GM12878 (cell line): ENCODE measurements around the gene POU2F3. TPM values are rescaled to one million over a fixed set of nuclear protein-coding genes. Genes with fewer than 3 reads are reported as not detected.

ENCODE experiments used
- ATAC-seq: fragments of 200-7000 bp; cut with Tn5 transposase; 3 replicates; pipeline ENCODE4 v1.9.1; 2020; ENCODE audit warnings: mild to moderate bottlenecking, moderate library complexity
- BruUV-seq: library from RNA; stranded (reverse); fragments of 400-500 nt; replicated peaks from 2 replicates; lab custom pipeline; 2021; lab: Mats Ljungman, UMichigan
- CTCF ChIA-PET: fragments of 300-600 bp; sonication (Branson Sonifier 250); formaldehyde crosslinking; extraction: SDS; loops from one replicate; lab custom pipeline; 2021; ENCODE audit warnings: inconsistent platforms; lab: Yijun Ruan, JAX
- POLR2A ChIA-PET: fragments of 350-600 bp; formaldehyde crosslinking; extraction: SDS; loops from one replicate; lab custom pipeline; 2021; ENCODE audit warnings: inconsistent platforms; lab: Charles Lee
- RAD21 ChIA-PET: fragments of 300-600 bp; sonication (Branson Sonifier 250); formaldehyde crosslinking; loops from one replicate; lab custom pipeline; 2023; ENCODE audit warnings: antibody characterized with exemption; ENCODE audit not compliant: unreplicated experiment; lab: Charles Lee
- SMC1A ChIA-PET: fragments of 300-600 bp; sonication (Branson Sonifier 250); formaldehyde crosslinking; loops from one replicate; lab custom pipeline; 2023; ENCODE audit not compliant: unreplicated experiment, uncharacterized antibody; lab: Charles Lee
- DNase-seq: peaks from one replicate; pipeline ENCODE4 v3.0.0-alpha.2; 2011; ENCODE audit warnings: low read depth, low spot score
- FAIRE-seq: peaks from 3 replicates; lab custom pipeline; 2011; peaks lifted over from hg19 to GRCh38; lab: Jason Lieb, UNC
- H2AFZ ChIP-seq: 2 replicates; pipeline ENCODE4 v1.6.0; 2011; ENCODE audit warnings: low read depth, low read length, control low read depth; ENCODE audit not compliant: control insufficient read depth
- H3K27ac ChIP-seq: 2 replicates; pipeline ENCODE4 v1.5.1; 2011; ENCODE audit warnings: control low read depth; ENCODE audit not compliant: control insufficient read depth, insufficient read depth
- H3K27me3 ChIP-seq, 2 experiments: replicated peaks in 1 of 2; 2 replicates each; pipeline versions ENCODE4 v1.6.0 to v1.6.1; 2011; ENCODE audit warnings: low read length in 1 of 2; ENCODE audit not compliant: control insufficient read depth in 2 of 2, insufficient read depth in 2 of 2
- H3K36me3 ChIP-seq, 2 experiments: 2 replicates each; pipeline ENCODE4 v1.5.1; 2011; ENCODE audit warnings: low read length in 1 of 2; ENCODE audit not compliant: control insufficient read depth in 2 of 2, insufficient read depth in 2 of 2
- H3K4me1 ChIP-seq: 2 replicates; pipeline ENCODE4 v1.6.1; 2011; ENCODE audit warnings: mild to moderate bottlenecking, low read length, moderate library complexity, mixed read lengths; ENCODE audit not compliant: control insufficient read depth, insufficient read depth
- H3K4me2 ChIP-seq: 2 replicates; pipeline ENCODE4 v1.6.0; 2011; ENCODE audit warnings: control low read depth; ENCODE audit not compliant: control insufficient read depth, insufficient read depth
- H3K4me3 ChIP-seq: fragments of 200-600 bp; sonication (generic); 2 replicates; pipeline ENCODE4 v1.5.1; 2016
- H3K79me2 ChIP-seq: 2 replicates; pipeline ENCODE4 v1.6.0; 2011; ENCODE audit warnings: low read length; ENCODE audit not compliant: control insufficient read depth, insufficient read depth
- H3K9ac ChIP-seq: 2 replicates; pipeline ENCODE4 v1.8.0; 2011; ENCODE audit warnings: low read length, control low read depth, mixed read lengths; ENCODE audit not compliant: control insufficient read depth, insufficient read depth
- H3K9me3 ChIP-seq: replicated peaks from 3 replicates; pipeline ENCODE4 v1.5.1; 2011; ENCODE audit warnings: mild to moderate bottlenecking, low read length; ENCODE audit not compliant: control insufficient read depth, insufficient read depth
- H4K20me1 ChIP-seq: 2 replicates; pipeline ENCODE4 v1.6.0; 2011; ENCODE audit not compliant: control insufficient read depth, insufficient read depth
- CBX3 ChIP-seq: fragments of 200-600 bp; sonication (generic); IDR thresholded peaks from 2 replicates; pipeline ENCODE4 v1.6.1; 2016; ENCODE audit warnings: low read depth, borderline replicate concordance
- CHD2 ChIP-seq: IDR thresholded peaks from 2 replicates; pipeline ENCODE4 v1.6.1; 2011; ENCODE audit warnings: low read depth, low read length, improper control_type of control experiment, borderline replicate concordance
- FOXK2 ChIP-seq: fragments of 450-650 bp; IDR thresholded peaks from 2 replicates; pipeline ENCODE4 v1.6.1; 2017; ENCODE audit warnings: mild to moderate bottlenecking, moderate library complexity
- HCFC1 ChIP-seq: fragments of 150-350 bp; IDR thresholded peaks from 2 replicates; pipeline ENCODE4 v1.6.1; 2014; ENCODE audit warnings: low read length
- HDGF ChIP-seq: fragments of 450-650 bp; IDR thresholded peaks from 2 replicates; pipeline ENCODE4 v1.6.1; 2016; ENCODE audit warnings: antibody characterized with exemption
- JUNB ChIP-seq: IDR thresholded peaks from 2 replicates; pipeline ENCODE4 v1.6.1; 2016; ENCODE audit warnings: antibody characterized with exemption, mild to moderate bottlenecking
- LARP7 ChIP-seq: fragments of 450-650 bp; IDR thresholded peaks from 2 replicates; pipeline ENCODE4 v1.6.1; 2017; ENCODE audit warnings: mild to moderate bottlenecking
- MEF2A ChIP-seq: IDR thresholded peaks from 2 replicates; pipeline ENCODE4 v1.6.1; 2011; ENCODE audit warnings: low read depth, mild to moderate bottlenecking, low read length, moderate library complexity; ENCODE audit not compliant: insufficient read depth
- NFIC ChIP-seq: IDR thresholded peaks from 2 replicates; pipeline ENCODE4 v1.6.1; 2012; ENCODE audit warnings: low read depth, mild to moderate bottlenecking, inconsistent platforms, low read length, moderate library complexity
- NRF1 ChIP-seq: conservative IDR thresholded peaks from 2 replicates; pipeline ENCODE4 v1.6.1; 2011; ENCODE audit warnings: mild to moderate bottlenecking, low read depth, low read length, improper control_type of control experiment
- POLR2A ChIP-seq: IDR thresholded peaks from 2 replicates; pipeline ENCODE4 v1.6.1; 2011; ENCODE audit warnings: low read depth, mild to moderate bottlenecking, low read length
- POLR2AphosphoS5 ChIP-seq: IDR thresholded peaks from 2 replicates; pipeline ENCODE4 v1.6.1; 2011; ENCODE audit warnings: mild to moderate bottlenecking, low read length, inconsistent platforms
- POU2F2 ChIP-seq: IDR thresholded peaks from 3 replicates; pipeline ENCODE4 v1.6.1; 2011; ENCODE audit warnings: low read depth, mild to moderate bottlenecking, low read length, borderline replicate concordance
- RAD51 ChIP-seq: fragments of 450-650 bp; IDR thresholded peaks from 2 replicates; pipeline ENCODE4 v1.6.1; 2016; ENCODE audit warnings: moderate library complexity, mild to moderate bottlenecking, inconsistent platforms
- RELA ChIP-seq: fragments of 450-650 bp; IDR thresholded peaks from 2 replicates; pipeline ENCODE4 v1.8.0; 2014; ENCODE audit warnings: borderline replicate concordance; ENCODE audit not compliant: partially characterized antibody
- SMAD5 ChIP-seq: IDR thresholded peaks from 2 replicates; pipeline ENCODE4 v1.6.1; 2016; ENCODE audit warnings: antibody characterized with exemption, low read depth
- TCF7 ChIP-seq: IDR thresholded peaks from 2 replicates; pipeline ENCODE4 v1.6.1; 2014; ENCODE audit warnings: antibody characterized with exemption, borderline replicate concordance
- WGBS: methylation state at CpG from one replicate; pipeline ENCODE4 v1.1.6; 2016; ENCODE audit warnings: low lambda C conversion rate; ENCODE audit not compliant: insufficient replicate concordance, insufficient coverage; ENCODE audit errors: missing lambda C conversion rate; 5-methylcytosine and 5-hydroxymethylcytosine counted together
- in situ Hi-C: fragments of 300-500 bp; cut with MboI; formaldehyde crosslinking; loops from 9 replicates; pipeline ENCODE4 v1.14.3; 2018; ENCODE audit warnings: mixed read lengths
- intact Hi-C: fragments of 100-400 bp; cut with micrococcal nuclease; formaldehyde crosslinking; loops from one replicate; pipeline ENCODE4 v1.14.2; 2022; ENCODE audit not compliant: unreplicated experiment
- polyA plus RNA-seq, 11 experiments: library from polyadenylated mRNA; depleted of rRNA in 4 of 11; unstranded in 6 of 11; stranded (reverse) in 5 of 11; fragments of >200 nt; fragmentation: Nextera tagmentation in 4 of 11; fragmentation: Illumina TruSeq in 1 of 11; extraction: Ambion mirVana in 4 of 11; extraction: Trizol in 1 of 11; gene quantifications; 1 replicate in 1 of 11; 2 replicates in 10 of 11; pipeline versions ENCODE4 v1.2.1 to v1.2.3, GENCODE V29; 2011 to 2016; ENCODE audit warnings: inconsistent platforms in 2 of 11, missing spikeins in 2 of 11, low read depth in 1 of 11
- total RNA-seq, 4 experiments: library from RNA; depleted of rRNA in 3 of 4; stranded (reverse); fragments of >200 nt in 3 of 4; fragmentation: Illumina TruSeq in 1 of 4; extraction: Trizol in 1 of 4; gene quantifications; 2 replicates each; pipeline versions ENCODE4 v1.2.1 to v1.2.3, GENCODE V29; 2013 to 2021
- TF ChIP-seq, protein P1 (sequence below): IDR thresholded peaks from 2 replicates; pipeline ENCODE4 v1.6.1; 2011; ENCODE audit warnings: low read depth, mild to moderate bottlenecking, low read length, moderate library complexity, borderline replicate concordance; ENCODE audit errors: extremely low read depth

Gene POU2F3
- total and polyA plus RNA-seq, 10 of the 15 experiments (the other 5 are each of a cell fraction or from before 2014, with no cell fraction given), result 0.09 to 4.4 (median 0.33) TPM

DNA sequence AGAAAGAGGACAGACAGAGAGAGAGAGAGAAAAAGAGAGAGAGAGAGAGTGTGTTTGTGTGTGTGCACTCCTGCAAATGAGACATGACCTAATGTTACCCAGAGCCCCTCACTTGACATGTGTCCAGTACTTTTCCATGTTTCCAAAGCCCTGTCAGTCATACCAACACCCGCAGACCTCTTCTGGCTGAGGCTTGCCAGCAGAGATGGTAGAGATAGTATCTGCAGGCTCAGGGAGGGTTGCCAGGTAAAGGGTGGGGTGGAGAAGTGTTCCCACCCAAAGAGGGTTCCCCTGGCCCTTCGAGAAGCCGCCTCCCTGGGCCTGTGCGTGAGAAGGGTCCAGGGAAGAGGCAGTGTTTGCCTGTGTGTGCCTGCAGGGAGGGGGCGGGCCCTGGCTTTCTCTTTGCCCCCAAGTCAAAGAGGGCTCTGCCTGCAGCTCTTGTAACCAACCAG, 40.7 kb downstream of the POU2F3 start:
- no peaks in the 10 kb centered on the region for H3K79me2 ChIP-seq
- H3K27me3 ChIP-seq, result peaks cover 0 to 4% of the 10 kb centered on the region in 2 experiments; a peak in 1 of 4 replicates
- no peaks in the 10 kb centered on the region for H3K36me3 ChIP-seq
- no TSS peak for BruUV-seq
- ChIA-PET CTCF (interaction anchor here (1.0 kb wide), 1 partner anchor 19 kb away, joined by 5 read pairs; no protein-coding TSS in a partner anchor), RAD21 (no interaction called here), SMC1A (no interaction called here), POLR2A (no interaction called here)
- H3K4me3 ChIP-seq, result no peak overlapping the region
- no peaks in the 10 kb centered on the region for H3K9me3 ChIP-seq
- no peaks in the 10 kb centered on the region for H3K4me1 ChIP-seq
- 9% methylated on average over 5 of the region's 5 CpGs for WGBS
- in situ Hi-C loops, result no loop called here
- no peaks in the 10 kb centered on the region for H4K20me1 ChIP-seq
- FAIRE-seq (no peak), DNase-seq (no peak), ATAC-seq (no peak)
- no peak for TF ChIP-seq LARP7
- no peak for TF ChIP-seq CHD2
- no peak for TF ChIP-seq CBX3
- no peak for TF ChIP-seq POU2F2
- no peak for TF ChIP-seq POLR2A
- TF ChIP-seq, protein P1, sequence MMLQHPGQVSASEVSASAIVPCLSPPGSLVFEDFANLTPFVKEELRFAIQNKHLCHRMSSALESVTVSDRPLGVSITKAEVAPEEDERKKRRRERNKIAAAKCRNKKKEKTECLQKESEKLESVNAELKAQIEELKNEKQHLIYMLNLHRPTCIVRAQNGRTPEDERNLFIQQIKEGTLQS, result no peak
- TF ChIP-seq POLR2AphosphoS5, result no peak
- TF ChIP-seq HCFC1, result no peak
- no peak for TF ChIP-seq TCF7
- TF ChIP-seq NFIC, result no peak
- no peak for TF ChIP-seq NRF1
- TF ChIP-seq JUNB, result no peak
- TF ChIP-seq MEF2A, result no peak
- TF ChIP-seq HDGF, result no peak
- TF ChIP-seq SMAD5, result no peak
- TF ChIP-seq RAD51, result no peak
- TF ChIP-seq FOXK2, result no peak
- no peak for TF ChIP-seq RELA
- no peak overlapping the region for H3K9ac ChIP-seq
- H3K27ac ChIP-seq, result no peak overlapping the region
- intact Hi-C loops, result no loop called here
- no peak overlapping the region for H3K4me2 ChIP-seq
- H2AFZ ChIP-seq, result no peak overlapping the region
